Astrocyte of the hippocampus (primary cell): ENCODE data around the gene ZNF268.

Experiments used
- DNase-seq: peaks from one replicate; pipeline ENCODE4 v3.0.0; 2011; ENCODE audit warnings: low read depth, low spot score

Gene ZNF268

GRCh38 chr12:133181238-133181959 lies at the start of gene ZNF268:
TSS of gene ZNF268 (plus strand) at chr12:133181495. CDS start at chr12:133181998, 503 bp downstream.
- peak; percentile 97 for DNase-seq

- DNase-seq = no peak
These were observed 45.5 kb upstream of the ZNF268 start for GRCh38 chr12:133135747-133136146.

GRCh38 chr12:133145981-133146380 lies 35.3 kb upstream of the ZNF268 start:
- DNase-seq = no peak

- DNase-seq = no peak
These were observed 25.1 kb upstream of the ZNF268 start for GRCh38 chr12:133156125-133156690.

GRCh38 chr12:133165776-133166175 lies 15.5 kb upstream of the ZNF268 start:
- DNase-seq = no peak

GRCh38 chr12:133172491-133172890 lies 8.8 kb upstream of the ZNF268 start:
- no peak for DNase-seq

- DNase-seq = no peak
These were observed 6.4 kb upstream of the ZNF268 start for GRCh38 chr12:133174901-133175300.

GRCh38 chr12:133180669-133181068 lies 626 bp upstream of the ZNF268 start:
- DNase-seq = no peak

- no peak for DNase-seq
These were observed 8.9 kb downstream of the ZNF268 start for GRCh38 chr12:133190176-133190575.

- DNase-seq = no peak
These were observed 11.6 kb downstream of the ZNF268 start for GRCh38 chr12:133192847-133193246.

- DNase-seq = no peak
These were observed 20.6 kb downstream of the ZNF268 start for GRCh38 chr12:133201888-133202287.

- no peak for DNase-seq
These were observed 21.4 kb downstream of the ZNF268 start for GRCh38 chr12:133202493-133203343.

- DNase-seq = peak; percentile 15
These were observed 22.3 kb downstream of the ZNF268 start for GRCh38 chr12:133203344-133204263.

- no peak for DNase-seq
These were observed 22.9 kb downstream of the ZNF268 start for GRCh38 chr12:133204264-133204603.

- DNase-seq = no peak
These were observed 25.1 kb downstream of the ZNF268 start for GRCh38 chr12:133206390-133206789.

GRCh38 chr12:133215724-133216123 lies 34.4 kb downstream of the ZNF268 start:
- DNase-seq = no peak

GRCh38 chr12:133217219-133217618 lies 35.9 kb downstream of the ZNF268 start:
- DNase-seq = no peak

GRCh38 chr12:133220521-133220920 lies 39.2 kb downstream of the ZNF268 start:
- DNase-seq = no peak

- no peak for DNase-seq
These were observed 39.9 kb downstream of the ZNF268 start for GRCh38 chr12:133221241-133221640.

GRCh38 chr12:133222211-133222610 lies 40.9 kb downstream of the ZNF268 start:
- no peak for DNase-seq

GRCh38 chr12:133225527-133225926 lies 44.2 kb downstream of the ZNF268 start:
- no peak for DNase-seq

- DNase-seq = no peak
These were observed 45.4 kb downstream of the ZNF268 start for GRCh38 chr12:133226690-133227089.
